PC-9 (cell line): ENCODE results near the gene RAB7B.

Experiments
- CTCF ChIP-seq: fragments of 200-600 bp; sonication (generic); conservative IDR thresholded peaks from 2 replicates; pipeline ENCODE4 v1.6.1; 2017; ENCODE audit warnings: mixed run types, antibody characterized with exemption, mild to moderate bottlenecking, moderate library complexity
- EZH2 ChIP-seq: fragments of 200-600 bp; sonication (generic); IDR thresholded peaks from 2 replicates; pipeline ENCODE4 v1.8.0; 2017; ENCODE audit warnings: antibody characterized with exemption, low read depth

GRCh38 chr1:206049293-206049692 lies 46.1 kb upstream of the RAB7B start:
- TF ChIP-seq CTCF = no peak
- no peak for TF ChIP-seq EZH2
